ENCODE results near the gene ELOVL2. TPM values are rescaled to one million over a fixed set of nuclear protein-coding genes. Genes with fewer than 3 reads are reported as not detected.

The ELOVL2 gene
- total RNA-seq, 2 experiments from 2014 or later = not detected

DNA sequence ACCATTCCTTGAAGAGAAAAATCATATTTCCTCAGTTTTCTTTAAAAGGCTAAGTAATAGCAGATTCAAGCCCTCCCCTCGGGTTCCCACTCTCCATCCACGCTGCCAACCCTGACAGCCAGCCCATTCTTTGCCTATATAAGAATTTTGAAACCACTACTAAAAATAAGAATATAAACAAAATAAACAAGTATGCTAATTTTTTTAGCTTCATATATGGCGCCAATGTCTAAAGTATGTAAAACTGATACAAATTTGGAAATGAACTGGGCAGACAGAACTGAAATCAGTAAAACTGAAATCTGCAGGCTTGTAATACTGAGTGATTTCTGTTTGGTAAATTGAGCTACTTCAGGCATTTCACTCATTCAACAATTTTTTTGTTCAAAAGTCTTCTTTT is 19.0 kb downstream of the ELOVL2 start:
- Histone ChIP-seq H3K36me3 (ENCODE audit: insufficient read depth, low read length) (no peaks in the 10 kb centered on the region), H3K27ac (ENCODE audit: low read depth in 1 of 2, low read length in 2 of 2) (no peak overlapping the region), H3K9me3 (ENCODE audit: control insufficient read depth in 1 of 2, insufficient read depth in 1 of 2, low read length in 2 of 2) (no peaks in the 10 kb centered on the region), H3K27me3 (ENCODE audit: control insufficient read depth in 1 of 2, insufficient read depth in 2 of 2, low read length in 2 of 2) (peaks cover 0 to 23% of the 10 kb centered on the region in 2 experiments), H3K4me3 (ENCODE audit: low read length) (no peak overlapping the region), H3K4me1 (ENCODE audit: insufficient read depth, low read length) (no peaks in the 10 kb centered on the region)
- Mint-ChIP-seq H3K27ac (no peak overlapping the region), H3K9me3 (no peaks in the 10 kb centered on the region), H3K27me3 (peaks cover 53% of the 10 kb centered on the region), H3K36me3 (ENCODE audit: low read depth) (no peaks in the 10 kb centered on the region), H3K4me3 (no peak overlapping the region), H3K4me1 (ENCODE audit: low read depth) (no peaks in the 10 kb centered on the region)
- TF ChIP-seq, protein P1, sequence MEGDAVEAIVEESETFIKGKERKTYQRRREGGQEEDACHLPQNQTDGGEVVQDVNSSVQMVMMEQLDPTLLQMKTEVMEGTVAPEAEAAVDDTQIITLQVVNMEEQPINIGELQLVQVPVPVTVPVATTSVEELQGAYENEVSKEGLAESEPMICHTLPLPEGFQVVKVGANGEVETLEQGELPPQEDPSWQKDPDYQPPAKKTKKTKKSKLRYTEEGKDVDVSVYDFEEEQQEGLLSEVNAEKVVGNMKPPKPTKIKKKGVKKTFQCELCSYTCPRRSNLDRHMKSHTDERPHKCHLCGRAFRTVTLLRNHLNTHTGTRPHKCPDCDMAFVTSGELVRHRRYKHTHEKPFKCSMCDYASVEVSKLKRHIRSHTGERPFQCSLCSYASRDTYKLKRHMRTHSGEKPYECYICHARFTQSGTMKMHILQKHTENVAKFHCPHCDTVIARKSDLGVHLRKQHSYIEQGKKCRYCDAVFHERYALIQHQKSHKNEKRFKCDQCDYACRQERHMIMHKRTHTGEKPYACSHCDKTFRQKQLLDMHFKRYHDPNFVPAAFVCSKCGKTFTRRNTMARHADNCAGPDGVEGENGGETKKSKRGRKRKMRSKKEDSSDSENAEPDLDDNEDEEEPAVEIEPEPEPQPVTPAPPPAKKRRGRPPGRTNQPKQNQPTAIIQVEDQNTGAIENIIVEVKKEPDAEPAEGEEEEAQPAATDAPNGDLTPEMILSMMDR (IDR thresholded peaks at IDR 0.05) = no peak
- intact Hi-C loops (cut with DNase I, micrococcal nuclease) = no loop called here
- POLR2A ChIA-PET = no interaction called here
- no peak for DNase-seq
- no peak for ATAC-seq (ENCODE audit: poor library complexity)
- CTCF ChIA-PET = no interaction called here

DNA sequence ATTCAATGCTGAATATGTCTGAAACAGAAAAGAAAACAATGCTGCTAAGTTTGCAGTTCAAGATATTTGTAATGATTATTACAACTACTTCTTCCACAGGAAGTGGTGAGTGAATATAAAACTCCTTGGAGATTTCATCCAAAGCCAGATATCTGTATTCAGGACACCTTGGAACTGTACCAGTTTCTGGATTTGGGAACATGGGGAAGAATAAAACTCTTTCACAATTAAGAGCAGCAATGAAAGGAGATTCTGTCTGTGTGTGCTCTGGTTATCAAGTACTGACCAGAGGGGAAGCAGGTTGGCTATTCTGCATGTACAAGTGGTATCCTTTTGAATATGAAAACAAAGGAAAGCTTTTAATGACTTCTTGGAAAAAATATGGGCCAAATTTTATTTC is 21.1 kb downstream of the ELOVL2 start:
- ChIA-PET POLR2A (no interaction called here), CTCF (no interaction called here)
- Histone ChIP-seq H3K9me3 (ENCODE audit: control insufficient read depth in 1 of 2, insufficient read depth in 1 of 2, low read length in 2 of 2) (no peaks in the 10 kb centered on the region), H3K4me3 (ENCODE audit: low read length) (no peak overlapping the region), H3K4me1 (ENCODE audit: insufficient read depth, low read length) (no peaks in the 10 kb centered on the region), H3K36me3 (ENCODE audit: insufficient read depth, low read length) (no peaks in the 10 kb centered on the region), H3K27ac (ENCODE audit: low read depth in 1 of 2, low read length in 2 of 2) (no peak overlapping the region), H3K27me3 (ENCODE audit: control insufficient read depth in 1 of 2, insufficient read depth in 2 of 2, low read length in 2 of 2) (peaks cover 0 to 25% of the 10 kb centered on the region in 2 experiments)
- ATAC-seq (ENCODE audit: poor library complexity) (no peak), DNase-seq (no peak)
- H3K27me3 Mint-ChIP-seq = peaks cover 43% of the 10 kb centered on the region
- no peak overlapping the region for H3K4me3 Mint-ChIP-seq
- H3K4me1 Mint-ChIP-seq (ENCODE audit: low read depth) = no peaks in the 10 kb centered on the region
- intact Hi-C loops (cut with DNase I, micrococcal nuclease) = no loop called here
- H3K36me3 Mint-ChIP-seq (ENCODE audit: low read depth) = no peaks in the 10 kb centered on the region
- no peak overlapping the region for H3K27ac Mint-ChIP-seq
- H3K9me3 Mint-ChIP-seq = no peaks in the 10 kb centered on the region
- TF ChIP-seq, protein P1 (IDR thresholded peaks at IDR 0.05) = no peak

DNA sequence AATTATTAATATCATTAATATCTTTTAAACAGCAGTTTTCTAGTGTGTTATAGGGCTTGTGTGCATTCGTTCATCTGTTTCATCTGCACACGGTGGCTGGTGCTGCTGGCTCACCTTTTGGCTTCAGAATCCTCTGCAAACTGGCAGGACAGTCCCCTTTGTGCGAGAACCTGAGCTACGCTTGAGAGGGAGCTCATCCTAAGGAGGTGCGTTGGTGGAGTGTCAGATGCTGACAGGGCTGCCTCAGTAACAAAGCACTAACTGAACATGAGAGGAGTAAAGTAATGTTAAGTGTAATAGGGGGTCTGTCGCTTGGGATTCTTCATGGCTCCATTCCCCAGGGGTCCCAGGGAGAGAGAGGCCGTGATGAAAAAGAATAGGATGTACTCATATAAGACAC is 22.4 kb downstream of the ELOVL2 start:
- no peaks in the 10 kb centered on the region for H3K36me3 Mint-ChIP-seq (ENCODE audit: low read depth)
- ChIA-PET CTCF (no interaction called here), POLR2A (no interaction called here)

More for the DNA sequence above, 22.4 kb downstream of the ELOVL2 start:
- Histone ChIP-seq H3K27me3 (ENCODE audit: control insufficient read depth in 1 of 2, insufficient read depth in 2 of 2, low read length in 2 of 2) (peaks cover 0 to 17% of the 10 kb centered on the region in 2 experiments), H3K4me1 (ENCODE audit: insufficient read depth, low read length) (no peaks in the 10 kb centered on the region), H3K27ac (ENCODE audit: low read depth in 1 of 2, low read length in 2 of 2) (no peak overlapping the region), H3K4me3 (ENCODE audit: low read length) (no peak overlapping the region), H3K9me3 (ENCODE audit: control insufficient read depth in 1 of 2, insufficient read depth in 1 of 2, low read length in 2 of 2) (no peaks in the 10 kb centered on the region), H3K36me3 (ENCODE audit: insufficient read depth, low read length) (no peaks in the 10 kb centered on the region)
- H3K4me1 Mint-ChIP-seq (ENCODE audit: low read depth) = no peaks in the 10 kb centered on the region
- H3K27ac Mint-ChIP-seq = no peak overlapping the region
- H3K9me3 Mint-ChIP-seq = no peaks in the 10 kb centered on the region
- DNase-seq (no peak), ATAC-seq (ENCODE audit: poor library complexity) (no peak)
- peaks cover 36% of the 10 kb centered on the region for H3K27me3 Mint-ChIP-seq
- intact Hi-C loops (cut with DNase I, micrococcal nuclease) = no loop called here
- no peak overlapping the region for H3K4me3 Mint-ChIP-seq
- TF ChIP-seq, protein P1 (IDR thresholded peaks at IDR 0.05) = no peak

Measured in CD4-positive, alpha-beta T cell (primary cell).